ENCODE measurements around the gene PRPF19. TPM values are rescaled to one million over a fixed set of nuclear protein-coding genes. Genes with fewer than 3 reads are reported as not detected.
A peak's percentile ranks its signal among the peaks of the same experiment; 100 is the strongest.

The PRPF19 gene
- total and polyA plus RNA-seq, 9 of the 15 experiments (the other 6 are each of a cell fraction or from before 2014, with no cell fraction given) = 9.4 to 212 (median 73.2) TPM

DNA sequence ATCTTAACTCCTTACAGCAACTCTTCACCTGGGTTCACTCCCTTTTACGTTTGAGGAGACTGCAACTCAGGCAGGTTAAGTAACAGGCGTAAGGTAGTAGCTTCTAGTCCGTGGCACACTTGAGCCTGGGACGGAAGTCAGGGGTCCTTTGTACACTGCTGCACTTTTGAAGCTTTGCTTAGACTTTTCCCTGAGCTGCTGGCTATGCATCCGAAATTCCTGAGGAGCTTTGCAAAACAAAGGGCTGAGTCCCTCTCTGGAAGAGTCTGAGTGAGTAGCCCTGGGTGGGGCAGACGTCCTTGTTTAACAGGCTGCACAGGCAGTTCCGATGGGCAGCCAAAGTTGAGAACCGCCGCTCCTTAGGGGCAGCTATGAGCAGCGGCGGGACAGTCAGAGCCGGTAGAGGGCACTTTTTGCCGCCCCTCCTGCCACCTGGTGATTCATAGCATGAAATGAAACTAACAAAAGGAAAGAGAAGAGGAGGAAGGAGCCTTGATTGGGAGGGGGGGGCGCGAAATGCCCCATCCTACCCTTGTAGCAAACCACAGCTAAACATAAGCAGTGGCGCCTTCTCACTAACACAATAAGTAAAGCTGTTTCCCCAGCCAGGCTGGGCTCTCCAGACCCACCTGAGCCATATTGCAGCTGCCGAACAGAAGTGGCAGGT lies 9.0 kb upstream of the PRPF19 start:
- Histone ChIP-seq H2AFZ (ENCODE audit: low read depth, low read length) (no peak overlapping the region), H3K27ac (ENCODE audit: extremely low read depth, low read depth, low read length) (no peak overlapping the region), H3K79me2 (ENCODE audit: control insufficient read depth, insufficient read depth, low read length) (peaks cover 54% of the 10 kb centered on the region), H4K20me1 (replicated peaks; ENCODE audit: control insufficient read depth, insufficient read depth, low read length) (peaks cover 5% of the 10 kb centered on the region; the same call in 1 of the 2 replicates), H3K4me3 (peak overlapping the region; percentile 50; the same call in 1 of the 2 replicates), H3K9ac (ENCODE audit: insufficient read depth in 1 of 2, low read depth in 2 of 2, low read length in 2 of 2) (peak overlapping the region; percentile 69 to 91; a peak in 3 of 4 replicates), H3K27me3 (ENCODE audit: control insufficient read depth in 2 of 2, insufficient read depth in 2 of 2, low read length in 2 of 2) (no peaks in the 10 kb centered on the region), H3K4me1 (replicated peaks in 1 of 2; ENCODE audit: control insufficient read depth in 2 of 2, insufficient read depth in 2 of 2, low read length in 2 of 2) (peaks cover 17 to 29% of the 10 kb centered on the region in 2 experiments; a peak in 4 of 5 replicates), H3K36me3 (ENCODE audit: control insufficient read depth, insufficient read depth, low read length) (peaks cover 31% of the 10 kb centered on the region), H3K4me2 (ENCODE audit: insufficient read depth, low read length) (peak overlapping the region; percentile 94), H3K9me3 (replicated peaks; ENCODE audit: control insufficient read depth, insufficient read depth, low read depth, low read length) (peaks cover 3% of the 10 kb centered on the region; the same call in 1 of the 2 replicates), H3K9me1 (ENCODE audit: control insufficient read depth, insufficient read depth, low read length) (no peaks in the 10 kb centered on the region)
- intact Hi-C loops (cut with micrococcal nuclease) = loop anchor here (2.0 kb wide), 1 partner anchor 51 kb away; no protein-coding TSS in a partner anchor
- in situ Hi-C loops (cut with MboI) = no loop called here
- WGBS (ENCODE audit: insufficient coverage, low coverage, missing lambda C conversion rate) = 48% methylated on average over 17 of the region's 17 CpGs
- FAIRE-seq = no peak
- CTCF ChIA-PET (ENCODE audit: low intra/inter-chr PET ratio) = no interaction called here
- DNase-seq (ENCODE audit: extremely low read depth in 1 of 4, low spot score in 3 of 4) = peak in 1 of 4 experiments; percentile 27
- ATAC-seq = 0 out of 3 replicates have a peak, but pooled peaks have one; percentile 5
- BruUV-seq (replicated peaks) = no TSS peak
- POLR2A ChIA-PET = interaction anchor here (0.5 to 2.3 kb wide), 8 partner anchors 9 to 470 kb away, joined by 3 to 14 read pairs (median 4); partner anchors contain the start of genes PRPF19 and TMEM132A
- TF ChIP-seq, protein P1, sequence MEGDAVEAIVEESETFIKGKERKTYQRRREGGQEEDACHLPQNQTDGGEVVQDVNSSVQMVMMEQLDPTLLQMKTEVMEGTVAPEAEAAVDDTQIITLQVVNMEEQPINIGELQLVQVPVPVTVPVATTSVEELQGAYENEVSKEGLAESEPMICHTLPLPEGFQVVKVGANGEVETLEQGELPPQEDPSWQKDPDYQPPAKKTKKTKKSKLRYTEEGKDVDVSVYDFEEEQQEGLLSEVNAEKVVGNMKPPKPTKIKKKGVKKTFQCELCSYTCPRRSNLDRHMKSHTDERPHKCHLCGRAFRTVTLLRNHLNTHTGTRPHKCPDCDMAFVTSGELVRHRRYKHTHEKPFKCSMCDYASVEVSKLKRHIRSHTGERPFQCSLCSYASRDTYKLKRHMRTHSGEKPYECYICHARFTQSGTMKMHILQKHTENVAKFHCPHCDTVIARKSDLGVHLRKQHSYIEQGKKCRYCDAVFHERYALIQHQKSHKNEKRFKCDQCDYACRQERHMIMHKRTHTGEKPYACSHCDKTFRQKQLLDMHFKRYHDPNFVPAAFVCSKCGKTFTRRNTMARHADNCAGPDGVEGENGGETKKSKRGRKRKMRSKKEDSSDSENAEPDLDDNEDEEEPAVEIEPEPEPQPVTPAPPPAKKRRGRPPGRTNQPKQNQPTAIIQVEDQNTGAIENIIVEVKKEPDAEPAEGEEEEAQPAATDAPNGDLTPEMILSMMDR (IDR thresholded peaks at IDR 0.05 in 2 of 3, conservative IDR thresholded peaks at IDR 0.05 in 1 of 3; ENCODE audit: insufficient read depth in 2 of 3, low read depth in 1 of 3, low read length in 3 of 3) = peak; percentile 15 to 22 (median 19); a peak in 1 of 6 replicates
- TF ChIP-seq FOXM1 (IDR thresholded peaks at IDR 0.05; ENCODE audit: low read depth) (no peak), FOXM1 (CRISPR knock-in tag; IDR thresholded peaks at IDR 0.05; ENCODE audit: low read depth) (0 out of 2 replicates have a peak, but pooled peaks have one; percentile 51), ARID3B (CRISPR knock-in tag; IDR thresholded peaks at IDR 0.05; ENCODE audit: borderline replicate concordance) (no peak), FOSL1 (tag; conservative IDR thresholded peaks at IDR 0.05) (peak; percentile 57; the same call in 1 of the 2 replicates), PTBP1 (IDR thresholded peaks at IDR 0.05; ENCODE audit: low read depth, low read length) (no peak), JUND (IDR thresholded peaks at IDR 0.05; ENCODE audit: borderline replicate concordance, low read depth, low read length) (peak; percentile 49), JUND (tag; IDR thresholded peaks at IDR 0.05; ENCODE audit: borderline replicate concordance, low read depth, low read length) (peak; percentile 8; the same call in 1 of the 3 replicates)
- TF ChIP-seq, protein P2, sequence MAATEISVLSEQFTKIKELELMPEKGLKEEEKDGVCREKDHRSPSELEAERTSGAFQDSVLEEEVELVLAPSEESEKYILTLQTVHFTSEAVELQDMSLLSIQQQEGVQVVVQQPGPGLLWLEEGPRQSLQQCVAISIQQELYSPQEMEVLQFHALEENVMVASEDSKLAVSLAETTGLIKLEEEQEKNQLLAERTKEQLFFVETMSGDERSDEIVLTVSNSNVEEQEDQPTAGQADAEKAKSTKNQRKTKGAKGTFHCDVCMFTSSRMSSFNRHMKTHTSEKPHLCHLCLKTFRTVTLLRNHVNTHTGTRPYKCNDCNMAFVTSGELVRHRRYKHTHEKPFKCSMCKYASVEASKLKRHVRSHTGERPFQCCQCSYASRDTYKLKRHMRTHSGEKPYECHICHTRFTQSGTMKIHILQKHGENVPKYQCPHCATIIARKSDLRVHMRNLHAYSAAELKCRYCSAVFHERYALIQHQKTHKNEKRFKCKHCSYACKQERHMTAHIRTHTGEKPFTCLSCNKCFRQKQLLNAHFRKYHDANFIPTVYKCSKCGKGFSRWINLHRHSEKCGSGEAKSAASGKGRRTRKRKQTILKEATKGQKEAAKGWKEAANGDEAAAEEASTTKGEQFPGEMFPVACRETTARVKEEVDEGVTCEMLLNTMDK (IDR thresholded peaks at IDR 0.05; ENCODE audit: borderline replicate concordance, insufficient read depth, low read depth, low read length, poor library complexity, severe bottlenecking) = peak; percentile 36
